ENCODE data around the gene TMEM126B.
A peak's percentile ranks its signal among the peaks of the same experiment; 100 is the strongest.
"Not testable (repeated sequence)": the region's sequence is repeated elsewhere in the genome, so short reads cannot be mapped to it uniquely, and the experiment has no call there.

Gene TMEM126B

GRCh38 chr11:85651118-85651517, 22.7 kb downstream of the TMEM126B start:
- no peak for DNase-seq

GRCh38 chr11:85652786-85653447, 24.5 kb downstream of the TMEM126B start:
- DNase-seq, result no peak

GRCh38 chr11:85654343-85654742, 25.9 kb downstream of the TMEM126B start:
- not testable (repeated sequence) for DNase-seq

DNA sequence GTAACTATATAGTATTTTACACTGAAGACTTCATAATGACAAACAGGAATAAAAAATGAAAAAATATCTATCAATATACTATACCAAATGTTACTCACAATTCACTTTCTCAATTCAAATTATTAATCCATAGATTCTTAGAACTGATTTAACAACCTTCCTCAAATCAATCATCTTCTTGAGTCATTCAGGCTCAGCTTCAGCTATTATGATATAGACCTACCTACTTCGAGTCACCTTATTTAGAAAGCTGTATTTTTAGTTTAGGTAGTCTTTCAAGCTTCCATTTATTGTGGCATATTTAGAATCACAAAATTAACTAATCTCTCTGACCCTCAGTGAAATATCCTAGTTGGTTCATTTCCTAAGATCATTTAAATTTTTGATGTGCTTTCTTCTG, 28.4 kb downstream of the TMEM126B start:
- DNase-seq, result no peak

DNA sequence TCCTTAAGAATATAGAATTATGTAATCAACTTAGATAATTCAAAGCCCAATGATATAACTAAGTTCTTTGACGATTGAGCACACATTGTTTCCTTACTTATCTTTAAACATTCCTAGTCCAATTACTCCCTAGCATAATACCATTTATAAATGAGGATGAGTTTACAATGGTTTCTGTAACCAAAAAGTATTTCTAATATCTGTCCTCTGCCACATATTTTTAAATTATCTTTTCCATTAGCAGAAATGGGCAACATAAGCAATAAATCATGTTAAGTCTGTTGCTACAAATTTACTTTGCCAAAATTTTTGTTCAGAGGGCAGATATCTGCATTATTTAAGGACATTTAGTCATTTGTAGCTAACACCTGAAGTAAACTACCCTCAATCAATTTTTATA, 29.8 kb downstream of the TMEM126B start:
- no peak for DNase-seq

DNA sequence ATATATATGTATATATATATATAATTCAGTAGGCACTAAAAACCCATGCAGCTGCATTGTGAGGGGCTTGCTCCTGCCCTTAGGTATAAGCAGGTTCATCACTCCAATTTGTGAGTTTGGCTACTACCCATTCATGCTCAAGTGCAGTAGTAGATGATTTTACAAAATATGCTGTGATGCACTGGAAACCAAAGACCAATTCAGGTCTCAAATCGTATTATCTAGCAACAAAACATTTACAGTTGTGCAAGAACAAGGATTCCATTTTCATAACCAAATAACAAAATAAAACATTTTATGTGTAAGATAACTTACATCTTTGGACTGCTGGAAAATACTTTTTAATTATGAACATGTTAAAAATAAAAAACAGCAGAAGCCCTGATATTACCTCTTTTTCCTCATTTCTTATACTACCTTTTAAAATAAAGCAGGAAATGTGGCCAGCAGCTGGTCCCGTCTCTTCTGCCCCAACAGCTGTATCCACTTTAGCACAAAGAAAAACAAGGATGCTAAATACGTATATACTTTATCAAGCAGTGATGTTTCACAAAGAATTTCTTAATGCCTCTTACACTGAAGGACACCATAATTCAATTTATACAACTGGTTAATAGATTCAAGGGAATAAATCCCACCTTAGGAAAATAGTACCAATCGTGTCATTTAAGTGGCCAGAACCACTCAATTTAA, 33.7 kb downstream of the TMEM126B start:
- DNase-seq, result no peak

DNA sequence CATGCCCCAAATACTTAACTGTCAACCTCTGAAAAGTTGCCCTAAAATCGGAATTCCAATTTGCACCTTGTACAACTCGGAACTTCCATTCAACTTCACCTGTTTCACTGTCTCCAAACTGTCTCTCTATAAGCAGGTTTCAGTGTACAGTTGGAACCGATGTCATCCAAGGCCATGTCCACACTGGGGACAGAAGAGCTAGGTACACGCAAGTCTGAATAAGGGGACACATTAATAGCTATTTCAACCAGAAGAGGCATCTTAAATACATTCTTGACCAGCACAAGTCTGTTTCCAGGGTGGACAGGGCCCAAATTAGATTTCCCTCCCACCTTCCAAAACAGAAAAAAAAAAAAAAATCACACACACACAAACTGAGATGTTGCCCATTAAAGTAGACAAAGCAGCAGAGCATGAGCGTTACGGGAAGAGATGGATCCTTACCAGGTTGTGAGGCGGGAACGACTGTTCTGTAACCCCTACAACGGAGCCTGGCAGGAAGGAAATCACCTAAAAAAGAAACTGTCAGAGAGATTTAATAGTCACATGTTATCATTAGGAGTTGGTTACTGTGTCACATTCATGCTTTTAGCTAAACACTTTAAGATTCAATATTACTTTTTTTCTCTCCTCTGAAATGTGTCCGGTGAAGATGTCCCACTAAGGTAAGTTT, 34.8 kb downstream of the TMEM126B start:
- no peak for DNase-seq

- DNase-seq, result peak; percentile 88
Observed at GRCh38 chr11:85663753-85664614, 35.6 kb downstream of the TMEM126B start.

- peak; percentile 97 for DNase-seq
Observed at GRCh38 chr11:85664615-85665481, 36.5 kb downstream of the TMEM126B start, which contains the start of gene CREBZF. CREBZF (minus strand) TSS chr11:85665129; CDS start chr11:85664875, 254 bp downstream.

- DNase-seq, result no peak
Observed at GRCh38 chr11:85665733-85666132, 37.3 kb downstream of the TMEM126B start.

DNA sequence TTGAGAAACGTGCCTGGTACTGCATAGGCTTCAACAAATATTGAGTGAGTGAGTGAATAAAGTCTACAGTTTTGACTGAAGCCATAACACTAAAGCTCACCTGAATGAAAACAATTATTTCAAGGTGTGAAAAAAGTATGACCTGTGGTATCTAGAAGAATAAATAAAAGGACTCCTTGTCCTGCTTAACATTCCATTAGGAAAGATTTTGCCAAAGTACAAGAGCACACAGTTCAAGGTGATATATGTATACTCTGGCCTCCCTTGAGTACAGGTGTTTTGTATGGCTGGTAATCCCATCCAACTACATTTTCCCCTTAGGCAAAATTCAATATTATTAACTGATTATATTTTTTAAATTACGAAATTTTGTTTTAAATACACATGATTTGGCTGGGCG, 38.3 kb downstream of the TMEM126B start:
- no peak for DNase-seq

DNA sequence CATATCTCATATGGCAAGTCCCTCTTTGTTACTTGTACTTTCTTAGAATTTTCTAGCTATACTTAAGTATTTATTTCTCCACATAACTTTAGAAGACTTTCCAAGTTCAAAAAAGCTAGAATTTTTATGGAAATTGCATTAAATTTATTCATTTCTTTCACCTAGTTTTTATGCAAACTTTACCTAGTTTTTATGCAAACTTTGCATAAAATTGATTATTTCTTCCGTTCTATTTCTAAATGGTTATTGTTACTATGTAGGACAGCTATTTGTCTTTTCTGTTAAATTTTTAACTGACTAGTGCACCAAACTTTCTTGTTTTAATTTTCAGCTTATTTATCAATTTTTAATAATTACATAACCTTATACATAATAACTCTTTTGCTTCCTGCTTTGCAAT, 39.8 kb downstream of the TMEM126B start:
- no peak for DNase-seq

- DNase-seq, result not testable (repeated sequence)
Observed at GRCh38 chr11:85670949-85671663, 42.7 kb downstream of the TMEM126B start.

GRCh38 chr11:85672105-85672902, 43.9 kb downstream of the TMEM126B start:
- DNase-seq, result no peak

DNA sequence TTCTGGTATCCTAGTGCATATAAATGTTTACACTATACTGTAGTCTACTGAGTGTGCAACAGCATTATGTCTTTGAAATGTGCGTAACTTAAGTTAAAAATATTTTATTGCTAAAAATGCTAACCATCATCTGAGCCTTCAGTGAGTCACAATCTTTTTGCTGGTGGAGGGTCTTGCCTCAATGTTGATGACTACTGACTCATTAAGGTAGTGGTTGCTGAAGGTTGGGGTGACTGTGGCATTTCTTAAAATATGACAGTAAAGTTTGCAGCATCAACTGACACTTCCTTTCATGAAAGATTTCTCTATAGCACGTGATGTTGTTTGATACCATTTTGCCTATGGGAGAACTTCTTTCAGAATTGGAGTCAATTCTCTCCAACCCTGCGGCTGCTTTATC, 45.0 kb downstream of the TMEM126B start:
- no peak for DNase-seq

DNA sequence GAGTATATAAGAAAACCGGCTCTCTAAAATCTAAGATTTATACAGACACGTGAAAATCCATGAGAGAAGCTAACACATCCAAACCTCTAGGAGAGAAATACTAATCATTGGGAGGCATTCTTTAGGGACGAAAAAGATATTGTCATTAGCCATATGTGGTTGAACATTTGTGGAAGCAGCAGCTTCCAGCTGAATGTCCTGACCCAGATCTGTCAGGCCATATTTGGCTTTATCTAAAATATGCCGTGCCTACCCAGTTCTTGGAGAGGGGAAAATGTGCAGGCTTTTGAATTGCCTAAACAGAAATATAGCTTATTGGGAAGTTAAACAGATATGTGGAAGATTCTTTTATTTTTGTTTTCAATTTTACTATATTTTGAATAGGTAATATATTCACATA, 51.2 kb downstream of the TMEM126B start:
- DNase-seq, result no peak

DNA sequence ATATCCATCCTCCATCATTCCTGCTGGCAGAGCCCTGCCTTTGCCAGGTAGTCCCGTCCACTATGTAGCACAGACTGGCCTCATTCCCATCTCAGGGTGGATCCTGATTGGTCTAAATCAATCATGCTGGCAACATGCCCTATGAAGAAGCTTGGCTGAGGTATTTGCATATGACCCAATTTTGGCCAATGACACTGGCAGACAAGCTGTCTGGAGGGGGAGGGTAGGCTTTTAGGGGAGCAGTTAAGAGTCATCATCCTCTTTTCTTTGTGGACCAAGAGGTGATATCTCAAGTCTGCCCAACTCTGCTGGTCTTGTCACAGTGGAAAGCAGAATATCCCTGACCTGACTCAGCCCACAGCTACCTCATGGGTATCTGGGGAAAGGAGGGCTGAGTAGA, 52.5 kb downstream of the TMEM126B start:
- no peak for DNase-seq

- DNase-seq, result peak; percentile 81
Observed at GRCh38 chr11:85682330-85683305, 54.2 kb downstream of the TMEM126B start.
